C4-2B (cell line): ENCODE measurements around the gene WDR6.

ENCODE experiments used
- H3K27ac ChIP-seq: fragments of 450-650 bp; 2 replicates; pipeline ENCODE4 v1.5.1; 2017
- ZFX ChIP-seq: fragments of 450-650 bp; IDR thresholded peaks from 2 replicates; pipeline ENCODE4 v1.6.1; 2017
- TF ChIP-seq, protein P1 (sequence below): fragments of 450-650 bp; conservative IDR thresholded peaks from 2 replicates; pipeline ENCODE4 v1.5.1; 2017; ENCODE audit warnings: mild to moderate bottlenecking

WDR6 gene, protein sequence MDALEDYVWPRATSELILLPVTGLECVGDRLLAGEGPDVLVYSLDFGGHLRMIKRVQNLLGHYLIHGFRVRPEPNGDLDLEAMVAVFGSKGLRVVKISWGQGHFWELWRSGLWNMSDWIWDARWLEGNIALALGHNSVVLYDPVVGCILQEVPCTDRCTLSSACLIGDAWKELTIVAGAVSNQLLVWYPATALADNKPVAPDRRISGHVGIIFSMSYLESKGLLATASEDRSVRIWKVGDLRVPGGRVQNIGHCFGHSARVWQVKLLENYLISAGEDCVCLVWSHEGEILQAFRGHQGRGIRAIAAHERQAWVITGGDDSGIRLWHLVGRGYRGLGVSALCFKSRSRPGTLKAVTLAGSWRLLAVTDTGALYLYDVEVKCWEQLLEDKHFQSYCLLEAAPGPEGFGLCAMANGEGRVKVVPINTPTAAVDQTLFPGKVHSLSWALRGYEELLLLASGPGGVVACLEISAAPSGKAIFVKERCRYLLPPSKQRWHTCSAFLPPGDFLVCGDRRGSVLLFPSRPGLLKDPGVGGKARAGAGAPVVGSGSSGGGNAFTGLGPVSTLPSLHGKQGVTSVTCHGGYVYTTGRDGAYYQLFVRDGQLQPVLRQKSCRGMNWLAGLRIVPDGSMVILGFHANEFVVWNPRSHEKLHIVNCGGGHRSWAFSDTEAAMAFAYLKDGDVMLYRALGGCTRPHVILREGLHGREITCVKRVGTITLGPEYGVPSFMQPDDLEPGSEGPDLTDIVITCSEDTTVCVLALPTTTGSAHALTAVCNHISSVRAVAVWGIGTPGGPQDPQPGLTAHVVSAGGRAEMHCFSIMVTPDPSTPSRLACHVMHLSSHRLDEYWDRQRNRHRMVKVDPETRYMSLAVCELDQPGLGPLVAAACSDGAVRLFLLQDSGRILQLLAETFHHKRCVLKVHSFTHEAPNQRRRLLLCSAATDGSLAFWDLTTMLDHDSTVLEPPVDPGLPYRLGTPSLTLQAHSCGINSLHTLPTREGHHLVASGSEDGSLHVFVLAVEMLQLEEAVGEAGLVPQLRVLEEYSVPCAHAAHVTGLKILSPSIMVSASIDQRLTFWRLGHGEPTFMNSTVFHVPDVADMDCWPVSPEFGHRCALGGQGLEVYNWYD

DNA sequence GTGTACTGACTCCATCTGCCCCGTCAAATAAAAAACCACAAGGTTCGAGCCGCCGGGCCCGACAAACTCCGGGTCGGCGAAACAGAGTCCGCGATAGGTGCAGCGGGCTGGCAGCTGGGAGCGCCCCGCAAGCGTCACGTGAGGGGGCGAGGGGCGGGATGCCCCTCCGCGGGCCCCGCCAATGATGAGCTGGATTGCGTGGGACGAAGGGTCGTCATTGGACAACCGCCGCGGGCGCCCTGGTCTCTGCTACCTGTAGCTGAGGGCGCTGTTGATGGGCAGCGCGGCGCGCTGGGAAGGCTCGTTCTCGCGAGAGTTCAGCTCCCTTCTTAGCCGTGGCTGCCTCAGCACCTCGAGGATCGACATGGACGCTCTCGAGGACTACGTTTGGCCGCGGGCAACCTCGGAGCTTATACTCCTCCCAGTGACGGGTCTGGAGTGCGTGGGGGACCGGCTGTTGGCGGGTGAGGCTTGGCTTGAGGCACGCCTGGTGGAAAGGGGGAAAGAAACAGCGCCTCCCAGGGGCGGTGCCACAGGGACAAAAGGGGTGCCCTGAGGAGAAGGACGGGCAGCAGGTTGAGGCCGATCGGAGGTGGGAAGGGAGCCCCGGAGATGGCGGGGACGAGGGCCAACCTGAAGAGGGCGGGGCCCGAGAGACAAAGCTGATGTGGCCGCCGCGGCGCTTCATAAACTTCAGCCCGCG is at the start of gene WDR6:
Gene WDR6 (plus strand): TSS at position 324 of the 703 bp plus-strand sequence. CDS start 41 bp downstream, at position 365.
- TF ChIP-seq ZFX, result no peak
- TF ChIP-seq, protein P1, sequence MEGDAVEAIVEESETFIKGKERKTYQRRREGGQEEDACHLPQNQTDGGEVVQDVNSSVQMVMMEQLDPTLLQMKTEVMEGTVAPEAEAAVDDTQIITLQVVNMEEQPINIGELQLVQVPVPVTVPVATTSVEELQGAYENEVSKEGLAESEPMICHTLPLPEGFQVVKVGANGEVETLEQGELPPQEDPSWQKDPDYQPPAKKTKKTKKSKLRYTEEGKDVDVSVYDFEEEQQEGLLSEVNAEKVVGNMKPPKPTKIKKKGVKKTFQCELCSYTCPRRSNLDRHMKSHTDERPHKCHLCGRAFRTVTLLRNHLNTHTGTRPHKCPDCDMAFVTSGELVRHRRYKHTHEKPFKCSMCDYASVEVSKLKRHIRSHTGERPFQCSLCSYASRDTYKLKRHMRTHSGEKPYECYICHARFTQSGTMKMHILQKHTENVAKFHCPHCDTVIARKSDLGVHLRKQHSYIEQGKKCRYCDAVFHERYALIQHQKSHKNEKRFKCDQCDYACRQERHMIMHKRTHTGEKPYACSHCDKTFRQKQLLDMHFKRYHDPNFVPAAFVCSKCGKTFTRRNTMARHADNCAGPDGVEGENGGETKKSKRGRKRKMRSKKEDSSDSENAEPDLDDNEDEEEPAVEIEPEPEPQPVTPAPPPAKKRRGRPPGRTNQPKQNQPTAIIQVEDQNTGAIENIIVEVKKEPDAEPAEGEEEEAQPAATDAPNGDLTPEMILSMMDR, result no peak

DNA sequence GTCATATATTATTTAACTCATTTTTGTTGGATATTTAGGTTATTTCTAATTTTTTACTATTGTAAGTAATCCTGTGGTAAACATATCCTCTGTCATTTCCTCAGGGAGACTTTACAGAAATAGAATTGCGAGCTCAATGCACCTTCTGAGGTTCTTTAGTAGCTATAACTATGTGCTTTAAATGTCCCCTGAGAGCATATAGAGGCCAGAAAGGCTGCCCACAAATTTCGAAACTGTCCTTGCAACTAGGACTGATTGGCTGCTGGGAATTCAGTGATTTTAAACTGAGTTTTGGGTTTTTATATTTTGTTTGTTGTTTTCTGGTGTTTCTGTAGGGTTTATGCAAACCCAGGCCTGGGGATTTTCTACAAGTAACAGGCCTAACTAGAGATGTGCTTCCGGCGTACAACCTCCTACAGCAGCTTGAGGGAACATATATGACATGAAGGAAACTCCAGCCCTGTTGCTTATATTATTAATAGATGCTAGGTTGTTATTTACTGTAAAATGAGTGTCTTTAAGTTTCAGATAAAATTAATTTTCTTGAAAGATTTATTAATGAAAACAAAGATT is 46.3 kb upstream of the WDR6 start:
- no peak overlapping the region for H3K27ac ChIP-seq
- TF ChIP-seq, protein P1, result no peak
- TF ChIP-seq ZFX, result no peak

More for the DNA sequence above, at the start of gene WDR6:
- peak within 1 kb of the TSS; percentile 95 for H3K27ac ChIP-seq

DNA sequence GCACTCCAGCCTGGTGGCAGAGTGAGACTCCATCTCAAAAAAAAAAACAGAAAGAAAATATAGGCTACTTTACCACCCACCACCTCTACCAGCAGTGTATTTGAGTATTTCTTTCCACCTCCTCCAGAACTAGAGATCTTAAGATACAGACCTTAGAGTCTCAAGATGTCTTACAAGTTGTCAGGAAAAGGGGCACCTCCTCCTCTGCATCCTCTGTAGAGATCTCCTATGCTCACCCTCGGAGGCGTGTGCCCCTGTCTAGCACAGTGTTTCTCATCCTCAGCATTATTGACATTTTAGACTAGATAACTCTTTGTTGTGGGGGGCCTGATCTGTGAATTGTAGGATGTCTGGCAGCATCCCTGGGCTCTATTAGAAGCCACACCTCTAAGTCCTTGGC is 44.9 kb upstream of the WDR6 start:
- no peak overlapping the region for H3K27ac ChIP-seq
- TF ChIP-seq, protein P1, result no peak
- no peak for TF ChIP-seq ZFX

DNA sequence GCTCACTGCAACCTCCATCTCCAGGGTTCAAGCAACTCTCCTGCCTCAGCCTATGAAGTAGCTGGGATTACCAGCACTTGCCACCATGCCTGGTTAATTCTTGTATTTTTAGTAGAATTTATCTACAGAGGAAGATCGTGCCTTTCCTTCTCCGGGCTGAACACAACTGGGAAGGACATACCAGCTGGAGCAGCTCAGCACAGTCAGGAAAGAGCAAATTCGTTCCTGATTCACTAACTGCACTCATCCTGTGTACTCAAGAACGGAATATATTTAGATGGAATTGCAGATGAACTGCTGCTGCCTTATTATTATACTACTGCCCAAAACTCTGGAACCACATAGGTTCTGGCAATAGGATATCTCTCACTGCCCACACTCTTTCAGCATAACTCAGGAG is 44.3 kb upstream of the WDR6 start:
- TF ChIP-seq ZFX, result no peak
- TF ChIP-seq, protein P1, result no peak
- no peak overlapping the region for H3K27ac ChIP-seq

DNA sequence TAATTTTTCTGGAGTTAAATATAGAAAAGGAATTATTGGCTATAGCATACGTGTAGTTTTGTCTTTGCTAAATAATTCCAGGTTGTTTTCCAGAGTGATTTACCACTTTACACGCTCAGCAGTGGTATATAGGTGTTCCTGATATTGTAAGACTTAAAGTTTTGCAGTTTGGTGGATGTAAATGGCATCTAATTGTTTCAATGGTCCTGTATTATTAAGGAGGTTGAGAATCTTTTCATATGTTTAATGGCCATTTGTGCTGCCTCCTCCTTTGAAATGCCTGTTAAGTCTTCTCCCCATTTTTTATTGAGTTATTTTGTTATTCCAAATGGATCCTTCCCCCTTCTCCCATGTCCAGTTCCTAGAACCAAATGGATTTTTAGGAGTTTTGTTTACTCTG is 43.6 kb upstream of the WDR6 start:
- H3K27ac ChIP-seq, result no peak overlapping the region
- TF ChIP-seq, protein P1, result no peak
- no peak for TF ChIP-seq ZFX

DNA sequence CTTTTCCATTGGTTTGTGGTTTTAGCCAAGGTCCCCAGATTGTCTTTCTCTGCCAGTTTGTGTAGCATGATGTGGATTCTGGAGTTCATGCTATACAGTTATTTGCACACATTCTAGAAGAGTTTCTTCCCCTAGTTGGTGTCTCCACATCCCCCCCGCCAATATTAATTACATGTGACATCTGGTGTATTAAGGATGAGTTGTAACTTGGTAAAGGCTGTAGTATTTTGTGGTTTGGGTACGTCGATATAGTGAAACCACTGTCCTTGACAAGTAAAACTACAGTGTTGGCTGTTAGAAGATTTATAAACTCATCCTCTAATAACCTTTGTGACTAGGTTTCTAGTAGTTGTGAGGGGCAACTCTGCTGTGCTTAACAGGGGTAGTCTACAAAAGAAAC is 40.8 kb upstream of the WDR6 start:
- TF ChIP-seq ZFX, result no peak
- TF ChIP-seq, protein P1, result no peak
- no peak overlapping the region for H3K27ac ChIP-seq
